Activated CD8-positive, alpha-beta memory T cell treated with anti-CD3 and anti-CD28 coated beads, Interleukin-2, amount 10 ng/mL, durations not matched to agents 7 days and 5 days (primary cell): ENCODE results near the gene TRIM44. TPM values are rescaled to one million over a fixed set of nuclear protein-coding genes. Genes with fewer than 3 reads are reported as not detected.
"Not testable (repeated sequence)": the region's sequence is repeated elsewhere in the genome, so short reads cannot be mapped to it uniquely, and the experiment has no call there.

Experiments used
- ATAC-seq: fragments of 150-1000 bp; cut with Tn5 transposase; one replicate; pipeline ENCODE4 v1.10.0; 2021; ENCODE audit warnings: moderate library complexity
- CTCF ChIA-PET: fragments of 350-600 bp; sonication (Branson Sonifier 250); formaldehyde crosslinking; loops from one replicate; lab custom pipeline; 2021; ENCODE audit warnings: antibody characterized with exemption; lab: Charles Lee
- DNase-seq: peaks from one replicate; pipeline ENCODE4 v3.0.0-alpha.2; 2020
- H3K27ac Mint-ChIP-seq: one replicate; pipeline ENCODE4 v1.8.0; 2021; ENCODE audit warnings: mild to moderate bottlenecking, mixed read lengths
- H3K27me3 Mint-ChIP-seq: one replicate; pipeline ENCODE4 v1.8.0; 2021; ENCODE audit warnings: mixed read lengths
- H3K36me3 Mint-ChIP-seq: one replicate; pipeline ENCODE4 v1.8.0; 2021; ENCODE audit warnings: mild to moderate bottlenecking, mixed read lengths
- H3K4me1 Mint-ChIP-seq: one replicate; pipeline ENCODE4 v1.8.0; 2021; ENCODE audit warnings: mixed read lengths
- H3K4me3 Mint-ChIP-seq: one replicate; pipeline ENCODE4 v1.8.0; 2021; ENCODE audit warnings: mild to moderate bottlenecking, moderate library complexity, mixed read lengths
- H3K9me3 Mint-ChIP-seq: one replicate; pipeline ENCODE4 v1.8.0; 2022; ENCODE audit warnings: low read depth, mixed read lengths
- total RNA-seq, 2 experiments: library from RNA; stranded (reverse); gene quantifications; one replicate each; pipeline ENCODE4 v1.2.3, GENCODE V29; 2021

TRIM44 gene
- total RNA-seq, 2 experiments from 2014 or later = 23.1 to 24.2 TPM

GRCh38 chr11:35748644-35749043 is 86.1 kb downstream of the TRIM44 start:
- Mint-ChIP-seq H3K4me3 (no peak overlapping the region), H3K4me1 (no peaks in the 10 kb centered on the region), H3K27me3 (no peaks in the 10 kb centered on the region), H3K27ac (no peak overlapping the region), H3K9me3 (no peaks in the 10 kb centered on the region), H3K36me3 (no peaks in the 10 kb centered on the region)
- DNase-seq = no peak
- CTCF ChIA-PET = no interaction called here
- no peak for ATAC-seq

GRCh38 chr11:35750315-35750714 is 87.7 kb downstream of the TRIM44 start:
- CTCF ChIA-PET = no interaction called here
- DNase-seq (no peak), ATAC-seq (no peak)
- no peak overlapping the region for H3K27ac Mint-ChIP-seq
- H3K4me1 Mint-ChIP-seq = no peaks in the 10 kb centered on the region
- no peaks in the 10 kb centered on the region for H3K9me3 Mint-ChIP-seq
- no peaks in the 10 kb centered on the region for H3K27me3 Mint-ChIP-seq
- no peaks in the 10 kb centered on the region for H3K36me3 Mint-ChIP-seq
- H3K4me3 Mint-ChIP-seq = no peak overlapping the region

- Mint-ChIP-seq H3K4me3 (no peak overlapping the region), H3K27me3 (no peaks in the 10 kb centered on the region), H3K9me3 (no peaks in the 10 kb centered on the region), H3K4me1 (no peaks in the 10 kb centered on the region), H3K27ac (no peak overlapping the region), H3K36me3 (no peaks in the 10 kb centered on the region)
- CTCF ChIA-PET = no interaction called here
- no peak for DNase-seq
- no peak for ATAC-seq
These were observed 88.5 kb downstream of the TRIM44 start for GRCh38 chr11:35750981-35751663.

DNA sequence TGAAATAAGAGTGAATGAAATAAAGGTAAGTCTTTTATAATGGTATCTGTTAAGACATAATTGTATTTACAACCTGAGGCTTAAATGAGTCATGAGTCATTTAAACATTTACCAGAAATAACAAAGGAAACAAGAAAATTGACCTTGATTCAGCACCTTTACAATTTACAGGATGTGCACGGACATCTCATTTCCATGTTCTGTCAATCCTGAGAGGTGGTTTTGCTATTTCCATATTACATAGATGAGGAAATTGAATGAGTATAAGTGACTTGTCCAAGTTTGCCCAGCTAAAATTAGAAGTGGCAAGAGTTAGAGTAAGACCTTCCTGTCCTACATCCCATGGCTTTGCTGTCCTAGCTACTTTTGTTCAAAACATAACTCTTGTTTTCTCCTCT is 89.1 kb downstream of the TRIM44 start:
- CTCF ChIA-PET = no interaction called here
- Mint-ChIP-seq H3K4me3 (no peak overlapping the region), H3K27me3 (no peaks in the 10 kb centered on the region), H3K27ac (no peak overlapping the region), H3K4me1 (no peaks in the 10 kb centered on the region), H3K36me3 (no peaks in the 10 kb centered on the region), H3K9me3 (no peaks in the 10 kb centered on the region)
- DNase-seq (no peak), ATAC-seq (no peak)

DNA sequence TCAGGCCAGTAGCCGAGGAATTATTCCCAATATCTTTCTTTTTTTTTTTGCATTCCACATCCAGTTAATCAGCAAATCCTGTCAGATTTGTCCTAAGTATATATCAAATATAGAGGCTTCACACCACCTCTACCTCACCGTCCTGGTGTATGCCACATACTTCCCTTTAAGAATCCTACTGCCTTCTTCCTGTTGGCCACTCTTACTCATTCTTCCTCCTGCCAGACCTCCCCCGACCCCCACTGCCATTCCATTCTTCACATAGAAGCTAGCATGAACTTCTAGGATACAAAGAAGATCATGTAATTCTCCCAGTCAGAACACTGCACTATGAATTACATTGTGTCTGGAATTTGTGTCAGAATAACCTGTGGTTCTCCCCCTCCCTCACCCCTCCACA is 89.5 kb downstream of the TRIM44 start:
- Mint-ChIP-seq H3K9me3 (no peaks in the 10 kb centered on the region), H3K36me3 (no peaks in the 10 kb centered on the region), H3K4me1 (no peaks in the 10 kb centered on the region), H3K27me3 (no peaks in the 10 kb centered on the region), H3K4me3 (no peak overlapping the region), H3K27ac (no peak overlapping the region)
- DNase-seq (no peak), ATAC-seq (no peak)
- CTCF ChIA-PET = no interaction called here

DNA sequence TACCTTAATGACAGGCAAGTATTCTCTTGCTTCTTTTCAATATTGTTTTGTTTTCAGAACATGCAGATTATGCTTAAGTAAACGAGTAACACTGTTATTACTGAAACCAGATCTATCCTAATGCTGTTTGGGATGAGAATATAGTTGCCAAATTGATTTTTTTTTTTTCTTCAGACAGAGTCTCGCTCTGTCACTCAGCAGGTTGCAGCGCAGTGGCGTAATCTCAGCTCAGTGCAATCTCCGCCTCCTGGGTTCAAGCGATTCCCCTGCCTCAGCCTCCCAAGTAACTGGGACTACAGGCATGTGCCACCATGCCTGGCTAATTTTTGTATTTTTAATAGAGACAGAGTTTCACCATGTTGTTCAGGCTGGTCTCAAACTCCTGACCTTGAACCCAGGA is 91.0 kb downstream of the TRIM44 start:
- CTCF ChIA-PET, H3K9me3 Mint-ChIP-seq, H3K27ac Mint-ChIP-seq, DNase-seq, H3K4me3 Mint-ChIP-seq, ATAC-seq, H3K36me3 Mint-ChIP-seq, H3K27me3 Mint-ChIP-seq, H3K4me1 Mint-ChIP-seq: not testable (repeated sequence)

GRCh38 chr11:35759951-35760350 is 97.4 kb downstream of the TRIM44 start:
- DNase-seq, H3K4me1 Mint-ChIP-seq, CTCF ChIA-PET, H3K27ac Mint-ChIP-seq, H3K27me3 Mint-ChIP-seq, H3K36me3 Mint-ChIP-seq, H3K9me3 Mint-ChIP-seq, H3K4me3 Mint-ChIP-seq, ATAC-seq: not testable (repeated sequence)

DNA sequence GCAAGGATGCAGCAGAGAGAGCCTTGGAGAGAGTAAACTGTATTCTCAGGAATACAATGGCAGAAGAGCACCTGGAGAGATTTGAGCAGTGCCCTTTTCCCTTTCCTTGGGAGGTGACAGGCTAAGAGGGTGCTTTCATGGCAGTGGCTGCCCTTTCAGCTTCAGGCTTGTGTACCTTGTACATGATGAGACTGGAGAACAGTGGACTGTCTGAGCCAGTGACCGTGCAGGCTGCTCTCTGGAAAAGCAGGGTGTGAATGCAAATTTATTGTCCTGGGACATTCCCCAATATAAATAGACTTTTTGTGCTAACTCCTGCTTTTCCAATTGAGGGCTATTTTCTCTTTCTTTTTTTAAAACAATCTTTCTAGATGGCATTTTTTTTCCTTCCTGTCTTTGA is 99.3 kb downstream of the TRIM44 start:
- Mint-ChIP-seq H3K4me3 (no peak overlapping the region), H3K9me3 (peaks cover 6% of the 10 kb centered on the region), H3K4me1 (no peaks in the 10 kb centered on the region), H3K36me3 (peaks cover 7% of the 10 kb centered on the region), H3K27ac (no peak overlapping the region), H3K27me3 (no peaks in the 10 kb centered on the region)
- DNase-seq = no peak
- CTCF ChIA-PET = no interaction called here
- no peak for ATAC-seq

DNA sequence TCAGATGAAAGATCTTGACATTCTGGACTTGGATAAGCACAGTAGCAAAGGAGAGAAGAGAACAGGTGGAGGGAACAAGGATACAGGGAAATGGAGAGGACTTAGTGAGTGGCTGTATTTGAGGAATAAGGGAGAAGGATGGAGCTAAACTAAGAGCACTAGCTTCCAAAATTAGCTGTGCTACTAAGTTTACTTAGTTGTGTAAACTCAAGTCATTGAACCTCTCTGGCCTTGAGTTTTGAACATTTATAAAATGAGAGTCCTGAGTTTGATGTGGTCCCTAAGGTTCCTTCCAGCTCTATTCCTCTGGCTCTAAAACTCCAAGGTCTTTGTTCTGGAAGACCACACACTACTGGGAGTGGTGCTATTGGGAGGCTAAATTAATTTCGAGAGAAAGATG is 100.7 kb downstream of the TRIM44 start:
- H3K9me3 Mint-ChIP-seq = peaks cover 2% of the 10 kb centered on the region
- peaks cover 4% of the 10 kb centered on the region for H3K36me3 Mint-ChIP-seq
- no peaks in the 10 kb centered on the region for H3K27me3 Mint-ChIP-seq
- ATAC-seq (no peak), DNase-seq (no peak)
- H3K27ac Mint-ChIP-seq = no peak overlapping the region
- H3K4me1 Mint-ChIP-seq = no peaks in the 10 kb centered on the region
- CTCF ChIA-PET = no interaction called here
- no peak overlapping the region for H3K4me3 Mint-ChIP-seq

- Mint-ChIP-seq H3K4me1 (no peaks in the 10 kb centered on the region), H3K27ac (no peak overlapping the region), H3K9me3 (peaks cover 2% of the 10 kb centered on the region), H3K36me3 (peaks cover 4% of the 10 kb centered on the region), H3K27me3 (no peaks in the 10 kb centered on the region), H3K4me3 (no peak overlapping the region)
- no peak for DNase-seq
- no peak for ATAC-seq
- CTCF ChIA-PET = no interaction called here
These were observed 101.2 kb downstream of the TRIM44 start for GRCh38 chr11:35763765-35764164.

DNA sequence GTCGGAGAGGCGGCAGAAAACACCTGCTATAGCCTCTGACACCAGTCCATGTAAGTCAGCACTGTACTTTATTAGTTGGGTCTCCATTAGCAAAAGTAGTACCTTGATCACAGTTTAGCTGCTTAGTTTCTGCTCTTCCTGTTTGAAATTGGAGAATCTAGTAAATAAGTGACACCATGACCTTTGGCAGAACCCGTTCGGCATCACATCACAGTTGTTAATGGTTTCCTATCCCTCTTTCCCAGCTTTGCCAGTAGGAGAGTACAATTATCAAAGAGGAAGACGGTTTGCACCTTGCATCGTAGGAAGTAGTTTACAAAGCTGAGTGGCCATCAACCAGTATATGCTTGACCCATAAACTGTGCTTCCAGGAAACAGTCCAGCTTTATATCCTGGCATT is 101.8 kb downstream of the TRIM44 start:
- H3K4me1 Mint-ChIP-seq = no peaks in the 10 kb centered on the region
- no peaks in the 10 kb centered on the region for H3K27me3 Mint-ChIP-seq
- DNase-seq = no peak
- no peak for ATAC-seq
- H3K36me3 Mint-ChIP-seq = peaks cover 4% of the 10 kb centered on the region
- H3K9me3 Mint-ChIP-seq = no peaks in the 10 kb centered on the region
- no peak overlapping the region for H3K4me3 Mint-ChIP-seq
- CTCF ChIA-PET = no interaction called here
- H3K27ac Mint-ChIP-seq = no peak overlapping the region

GRCh38 chr11:35765211-35765610 is 102.6 kb downstream of the TRIM44 start:
- Mint-ChIP-seq H3K27me3 (no peaks in the 10 kb centered on the region), H3K36me3 (peaks cover 4% of the 10 kb centered on the region), H3K4me3 (no peak overlapping the region), H3K4me1 (no peaks in the 10 kb centered on the region), H3K9me3 (no peaks in the 10 kb centered on the region), H3K27ac (no peak overlapping the region)
- ATAC-seq = no peak
- CTCF ChIA-PET = no interaction called here
- DNase-seq = no peak

GRCh38 chr11:35766651-35767050 is 104.1 kb downstream of the TRIM44 start:
- DNase-seq = no peak
- no peak overlapping the region for H3K4me3 Mint-ChIP-seq
- CTCF ChIA-PET = interaction anchor here (1.1 kb wide), 1 partner anchor 19 kb away, joined by 3 read pairs; no protein-coding TSS in a partner anchor
- H3K9me3 Mint-ChIP-seq = no peaks in the 10 kb centered on the region
- no peaks in the 10 kb centered on the region for H3K27me3 Mint-ChIP-seq
- ATAC-seq = no peak
- no peak overlapping the region for H3K27ac Mint-ChIP-seq
- H3K4me1 Mint-ChIP-seq = no peaks in the 10 kb centered on the region
- peaks cover 6% of the 10 kb centered on the region for H3K36me3 Mint-ChIP-seq

- H3K9me3 Mint-ChIP-seq = not testable (repeated sequence)
These were observed 107.8 kb downstream of the TRIM44 start for GRCh38 chr11:35770425-35770824.

DNA sequence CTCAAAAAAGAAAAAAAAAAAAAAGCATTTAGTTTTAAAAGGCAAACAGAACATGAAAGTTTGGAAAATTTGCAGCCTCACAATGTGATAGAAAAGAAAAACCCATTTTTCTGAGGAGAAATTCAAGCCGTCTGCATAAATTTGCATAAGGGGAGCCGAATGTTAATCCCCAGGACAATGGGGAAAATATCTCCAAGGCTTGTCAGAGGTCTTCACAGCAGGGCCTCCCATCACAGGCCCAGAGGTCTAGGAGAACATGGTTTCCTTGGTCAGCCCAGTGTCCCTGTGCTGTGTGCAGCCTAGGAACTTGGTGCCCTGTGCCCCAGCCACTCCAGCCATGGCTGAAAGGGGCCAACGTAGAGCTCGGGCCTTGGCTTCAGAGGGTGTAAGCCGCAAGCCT is 109.1 kb downstream of the TRIM44 start:
- H3K4me3 Mint-ChIP-seq = no peak overlapping the region
- H3K36me3 Mint-ChIP-seq = peaks cover 11% of the 10 kb centered on the region
- CTCF ChIA-PET = no interaction called here
- H3K27ac Mint-ChIP-seq = no peak overlapping the region
- no peaks in the 10 kb centered on the region for H3K9me3 Mint-ChIP-seq
- H3K4me1 Mint-ChIP-seq = no peaks in the 10 kb centered on the region
- no peak for ATAC-seq
- DNase-seq = no peak
- no peaks in the 10 kb centered on the region for H3K27me3 Mint-ChIP-seq

More at GRCh38 chr11:35770425-35770824, 107.8 kb downstream of the TRIM44 start:
- DNase-seq, H3K27me3 Mint-ChIP-seq, CTCF ChIA-PET, H3K36me3 Mint-ChIP-seq, H3K4me1 Mint-ChIP-seq, ATAC-seq, H3K27ac Mint-ChIP-seq, H3K4me3 Mint-ChIP-seq: not testable (repeated sequence)
